H9 (cell line): Measurements from ENCODE around the gene USP47. TPM values are rescaled to one million over a fixed set of nuclear protein-coding genes. Genes with fewer than 3 reads are reported as not detected.

Experiments
- DNase-seq: peaks from one replicate; pipeline ENCODE4 v3.0.0-alpha.2; 2017
- H2AFZ ChIP-seq: one replicate; pipeline ENCODE4 v1.6.1; 2013; ENCODE audit warnings: mild to moderate bottlenecking, low read length, control low read depth, moderate library complexity
- H2AK5ac ChIP-seq: 2 replicates; pipeline ENCODE4 v1.6.1; 2013; ENCODE audit warnings: low read length, control low read depth, mixed read lengths; ENCODE audit not compliant: insufficient read length
- H2BK120ac ChIP-seq: one replicate; pipeline ENCODE4 v1.6.1; 2013; ENCODE audit warnings: low read depth, mild to moderate bottlenecking, low read length, control low read depth, inconsistent platforms; ENCODE audit not compliant: poor library complexity, severe bottlenecking
- H2BK12ac ChIP-seq: 2 replicates; pipeline ENCODE4 v1.6.1; 2013; ENCODE audit warnings: low read length, control low read depth, mixed read lengths, low read depth; ENCODE audit not compliant: insufficient read length
- H2BK15ac ChIP-seq: 2 replicates; pipeline ENCODE4 v1.6.1; 2013; ENCODE audit warnings: low read depth, low read length, control low read depth
- H2BK20ac ChIP-seq: one replicate; pipeline ENCODE4 v1.6.1; 2013; ENCODE audit warnings: low read depth, mild to moderate bottlenecking, low read length, control low read depth, inconsistent platforms; ENCODE audit not compliant: poor library complexity, severe bottlenecking
- H2BK5ac ChIP-seq: 2 replicates; pipeline ENCODE4 v1.6.1; 2013; ENCODE audit warnings: low read length, control low read depth, mixed read lengths; ENCODE audit not compliant: insufficient read length
- H3K14ac ChIP-seq: 2 replicates; pipeline ENCODE4 v1.6.1; 2013; ENCODE audit warnings: low read length, control low read depth; ENCODE audit not compliant: insufficient read depth
- H3K18ac ChIP-seq: 2 replicates; pipeline ENCODE4 v1.6.1; 2013; ENCODE audit warnings: low read depth, mild to moderate bottlenecking, mixed read lengths, low read length, control low read depth; ENCODE audit not compliant: insufficient read length
- H3K23ac ChIP-seq: 2 replicates; pipeline ENCODE4 v1.6.1; 2013; ENCODE audit warnings: low read length, control low read depth, mixed read lengths, low read depth; ENCODE audit not compliant: insufficient read length
- H3K23me2 ChIP-seq: 2 replicates; pipeline ENCODE4 v1.6.1; 2013; ENCODE audit warnings: low read depth, mild to moderate bottlenecking, mixed read lengths, low read length, control low read depth; ENCODE audit not compliant: insufficient read length, poor library complexity, severe bottlenecking
- H3K27ac ChIP-seq: 2 replicates; pipeline ENCODE4 v1.5.1; 2013; ENCODE audit warnings: low read length, control low read depth, mixed read lengths, low read depth; ENCODE audit not compliant: insufficient read length
- H3K27me3 ChIP-seq: 2 replicates; pipeline ENCODE4 v1.6.1; 2013; ENCODE audit warnings: low read length, control low read depth, inconsistent platforms; ENCODE audit not compliant: insufficient read depth
- H3K4ac ChIP-seq: 2 replicates; pipeline ENCODE4 v1.6.1; 2013; ENCODE audit warnings: low read depth, mild to moderate bottlenecking, control low read depth, inconsistent platforms, low read length, moderate library complexity
- H3K4me1 ChIP-seq: 2 replicates; pipeline ENCODE4 v1.6.1; 2013; ENCODE audit warnings: low read length, control low read depth, inconsistent platforms; ENCODE audit not compliant: insufficient read depth
- H3K4me2 ChIP-seq: 2 replicates; pipeline ENCODE4 v1.6.1; 2013; ENCODE audit warnings: low read length, control low read depth, mixed read lengths; ENCODE audit not compliant: insufficient read length, insufficient read depth
- H3K56ac ChIP-seq: 2 replicates; pipeline ENCODE4 v1.6.1; 2013; ENCODE audit warnings: low read depth, mild to moderate bottlenecking, mixed read lengths, low read length, control low read depth; ENCODE audit not compliant: insufficient read length
- H3K79me1 ChIP-seq: 2 replicates; pipeline ENCODE4 v1.6.1; 2013; ENCODE audit warnings: low read depth, mild to moderate bottlenecking, moderate library complexity, low read length, control low read depth, inconsistent platforms; ENCODE audit not compliant: insufficient read depth, poor library complexity, severe bottlenecking
- H3K79me2 ChIP-seq: 2 replicates; pipeline ENCODE4 v1.6.1; 2013; ENCODE audit warnings: low read length, control low read depth, inconsistent platforms; ENCODE audit not compliant: insufficient read depth
- H3K9ac ChIP-seq: 2 replicates; pipeline ENCODE4 v1.6.1; 2013; ENCODE audit warnings: low read length, control low read depth, mixed read lengths; ENCODE audit not compliant: insufficient read length; ENCODE audit errors: extremely low read depth
- H3K9me3 ChIP-seq: one replicate; pipeline ENCODE4 v1.6.1; 2013; ENCODE audit warnings: low read depth, low read length, inconsistent platforms; ENCODE audit not compliant: control insufficient read depth
- H3T11ph ChIP-seq: one replicate; pipeline ENCODE4 v1.6.1; 2013; ENCODE audit warnings: mild to moderate bottlenecking, low read length, control low read depth, inconsistent platforms
- H4K20me1 ChIP-seq: one replicate; pipeline ENCODE4 v1.6.1; 2013; ENCODE audit not compliant: control insufficient read depth, insufficient read length, insufficient read depth
- H4K5ac ChIP-seq: 2 replicates; pipeline ENCODE4 v1.6.1; 2013; ENCODE audit warnings: low read depth, mild to moderate bottlenecking, mixed read lengths, low read length, control low read depth; ENCODE audit not compliant: insufficient read length
- H4K8ac ChIP-seq: replicated peaks from 2 replicates; pipeline ENCODE4 v1.6.1; 2013; ENCODE audit warnings: low read length, control low read depth, mixed read lengths, low read depth; ENCODE audit not compliant: insufficient read length
- H4K91ac ChIP-seq: 2 replicates; pipeline ENCODE4 v1.6.1; 2013; ENCODE audit warnings: low read depth, mild to moderate bottlenecking, moderate library complexity, mixed read lengths, low read length, control low read depth; ENCODE audit not compliant: insufficient read length
- H3K27ac Mint-ChIP-seq, 3 experiments: 2 replicates in 2 of 3; 3 replicates in 1 of 3; pipeline ENCODE4 v1.8.0; 2020 to 2021; ENCODE audit warnings: mixed read lengths in 3 of 3, mild to moderate bottlenecking in 1 of 3, moderate library complexity in 1 of 3
- H3K27me3 Mint-ChIP-seq: 2 replicates; pipeline ENCODE4 v1.8.0; 2021; ENCODE audit warnings: low read depth, mild to moderate bottlenecking, moderate library complexity, mixed read lengths
- H3K36me3 Mint-ChIP-seq, 3 experiments: 2 replicates in 2 of 3; 3 replicates in 1 of 3; pipeline ENCODE4 v1.8.0; 2020 to 2021; ENCODE audit warnings: low read depth in 3 of 3, mixed read lengths in 3 of 3; ENCODE audit not compliant: insufficient read depth in 1 of 3
- H3K4me1 Mint-ChIP-seq, 2 experiments: 2 replicates each; pipeline ENCODE4 v1.8.0; 2020; ENCODE audit warnings: mixed read lengths in 2 of 2
- H3K4me3 Mint-ChIP-seq, 2 experiments: 2 replicates in 1 of 2; 3 replicates in 1 of 2; pipeline ENCODE4 v1.8.0; 2020 to 2021; ENCODE audit warnings: mild to moderate bottlenecking in 2 of 2, mixed read lengths in 2 of 2, moderate library complexity in 1 of 2
- H3K9me3 Mint-ChIP-seq, 2 experiments: 2 replicates in 1 of 2; 3 replicates in 1 of 2; pipeline ENCODE4 v1.8.0; 2020; ENCODE audit warnings: mild to moderate bottlenecking in 2 of 2, mixed read lengths in 2 of 2, moderate library complexity in 1 of 2
- WGBS: extraction: QIAGEN DNeasy Blood & Tissue Kit; methylation state at CpG from one replicate; pipeline ENCODE4 v1.1.7; 2013; ENCODE audit warnings: missing lambda C conversion rate, low lambda C conversion rate, mixed read lengths; ENCODE audit not compliant: insufficient read length; ENCODE audit errors: extremely low coverage; 5-methylcytosine and 5-hydroxymethylcytosine counted together
- total RNA-seq: library from RNA; stranded (reverse); gene quantifications from 2 replicates; pipeline ENCODE4 v1.2.1, GENCODE V29; 2021
- TF ChIP-seq, protein P1 (sequence below): fragments of 200-600 bp; sonication (generic); conservative IDR thresholded peaks from 3 replicates; pipeline ENCODE4 v1.8.0; 2021; ENCODE audit warnings: antibody characterized with exemption, mild to moderate bottlenecking

USP47 gene
- total RNA-seq, 1 experiment from 2014 or later, result 26.7 TPM

GRCh38 chr11:11884774-11885481 is 43.2 kb downstream of the USP47 start:
- H2BK15ac ChIP-seq, result no peak overlapping the region
- H2BK120ac ChIP-seq, result no peak overlapping the region
- no peaks in the 10 kb centered on the region for H3K23me2 ChIP-seq
- H3K27ac Mint-ChIP-seq, result no peak overlapping the region
- no peak overlapping the region for H2BK5ac ChIP-seq
- H3K4me3 Mint-ChIP-seq, result no peak overlapping the region
- H3K4me2 ChIP-seq, result no peak overlapping the region
- no peaks in the 10 kb centered on the region for H3K4me1 ChIP-seq
- no peak overlapping the region for H3K4ac ChIP-seq
- TF ChIP-seq, protein P1, sequence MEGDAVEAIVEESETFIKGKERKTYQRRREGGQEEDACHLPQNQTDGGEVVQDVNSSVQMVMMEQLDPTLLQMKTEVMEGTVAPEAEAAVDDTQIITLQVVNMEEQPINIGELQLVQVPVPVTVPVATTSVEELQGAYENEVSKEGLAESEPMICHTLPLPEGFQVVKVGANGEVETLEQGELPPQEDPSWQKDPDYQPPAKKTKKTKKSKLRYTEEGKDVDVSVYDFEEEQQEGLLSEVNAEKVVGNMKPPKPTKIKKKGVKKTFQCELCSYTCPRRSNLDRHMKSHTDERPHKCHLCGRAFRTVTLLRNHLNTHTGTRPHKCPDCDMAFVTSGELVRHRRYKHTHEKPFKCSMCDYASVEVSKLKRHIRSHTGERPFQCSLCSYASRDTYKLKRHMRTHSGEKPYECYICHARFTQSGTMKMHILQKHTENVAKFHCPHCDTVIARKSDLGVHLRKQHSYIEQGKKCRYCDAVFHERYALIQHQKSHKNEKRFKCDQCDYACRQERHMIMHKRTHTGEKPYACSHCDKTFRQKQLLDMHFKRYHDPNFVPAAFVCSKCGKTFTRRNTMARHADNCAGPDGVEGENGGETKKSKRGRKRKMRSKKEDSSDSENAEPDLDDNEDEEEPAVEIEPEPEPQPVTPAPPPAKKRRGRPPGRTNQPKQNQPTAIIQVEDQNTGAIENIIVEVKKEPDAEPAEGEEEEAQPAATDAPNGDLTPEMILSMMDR, result no peak
- no peak overlapping the region for H3K27ac ChIP-seq
- no peaks in the 10 kb centered on the region for H3K79me2 ChIP-seq
- H3K27me3 Mint-ChIP-seq, result no peaks in the 10 kb centered on the region
- H3K18ac ChIP-seq, result no peak overlapping the region
- H3K9ac ChIP-seq, result no peak overlapping the region
- H3K36me3 Mint-ChIP-seq, result peaks cover 23 to 41% (median 36%) of the 10 kb centered on the region in 3 experiments
- no peak for DNase-seq
- no peak overlapping the region for H2AFZ ChIP-seq
- H3K4me1 Mint-ChIP-seq, result no peaks in the 10 kb centered on the region
- WGBS, result no CpG with 5 or more reads among the region's 7 CpGs
- H4K5ac ChIP-seq, result no peak overlapping the region
- H2AK5ac ChIP-seq, result no peak overlapping the region
- H3K56ac ChIP-seq, result no peak overlapping the region
- no peaks in the 10 kb centered on the region for H3K9me3 ChIP-seq
- no peak overlapping the region for H2BK12ac ChIP-seq
- H3K79me1 ChIP-seq, result no peaks in the 10 kb centered on the region
- H3K27me3 ChIP-seq, result no peaks in the 10 kb centered on the region
- H4K20me1 ChIP-seq, result no peaks in the 10 kb centered on the region
- H2BK20ac ChIP-seq, result no peak overlapping the region
- H3K9me3 Mint-ChIP-seq, result no peaks in the 10 kb centered on the region
- H3K14ac ChIP-seq, result no peak overlapping the region
- no peak overlapping the region for H3T11ph ChIP-seq
- H3K23ac ChIP-seq, result no peak overlapping the region
- no peak overlapping the region for H4K91ac ChIP-seq
- no peak overlapping the region for H4K8ac ChIP-seq
